Upper lobe of right lung (tissue), 1 donor: ENCODE data around the gene PLA2G12A. TPM values are rescaled to one million over a fixed set of nuclear protein-coding genes. Genes with fewer than 3 reads are reported as not detected.
"Not testable (repeated sequence)": the region's sequence is repeated elsewhere in the genome, so short reads cannot be mapped to it uniquely, and the experiment has no call there.

Source experiments
- ATAC-seq: fragments of 200-7000 bp; cut with Tn5 transposase; one replicate; pipeline ENCODE4 v1.9.1; 2020; ENCODE audit warnings: mild to moderate bottlenecking, moderate library complexity
- DNase-seq: peaks from one replicate; pipeline ENCODE4 v3.0.0-alpha.2; 2020
- H3K27ac ChIP-seq: fragments of 200-600 bp; one replicate; pipeline ENCODE4 v1.8.0; 2022
- H3K27me3 ChIP-seq: fragments of 200-600 bp; one replicate; pipeline ENCODE4 v1.8.0; 2022; ENCODE audit warnings: mild to moderate bottlenecking
- H3K36me3 ChIP-seq: fragments of 200-600 bp; one replicate; pipeline ENCODE4 v1.8.0; 2022
- H3K4me1 ChIP-seq: fragments of 200-600 bp; one replicate; pipeline ENCODE4 v1.8.0; 2022
- H3K4me3 ChIP-seq: fragments of 200-600 bp; one replicate; pipeline ENCODE4 v1.8.0; 2022; ENCODE audit warnings: mild to moderate bottlenecking
- H3K9me3 ChIP-seq: fragments of 200-600 bp; one replicate; pipeline ENCODE4 v1.8.0; 2022
- intact Hi-C: fragments of 100-400 bp; cut with DNase I; formaldehyde crosslinking; loops from one replicate; pipeline ENCODE4 v1.11.0; 2022
- total RNA-seq: library from RNA; stranded (reverse); fragmentation: NEBNext Ultra II Directional; extraction: Animal tissue kit (Norgen Biotek cat#: 25700); gene quantifications from one replicate; pipeline ENCODE4 v1.2.1, GENCODE V29; 2021
- TF ChIP-seq, protein P1 (sequence below): fragments of 200-600 bp; IDR thresholded peaks from one replicate; pipeline ENCODE4 v1.8.0; 2022; ENCODE audit warnings: antibody characterized with exemption
- donor health status: DM: no; HTN: yes; CAD: no; lungs with severe emphysema.

The PLA2G12A gene
- total RNA-seq, 1 donor from 2014 or later, result 45.7 TPM

GRCh38 chr4:109683621-109684253 is 46.1 kb downstream of the PLA2G12A start:
- Histone ChIP-seq H3K9me3 (no peaks in the 10 kb centered on the region), H3K27ac (no peak overlapping the region), H3K4me3 (no peak overlapping the region), H3K36me3 (peaks cover 11% of the 10 kb centered on the region), H3K4me1 (no peaks in the 10 kb centered on the region), H3K27me3 (no peaks in the 10 kb centered on the region)
- TF ChIP-seq, protein P1, sequence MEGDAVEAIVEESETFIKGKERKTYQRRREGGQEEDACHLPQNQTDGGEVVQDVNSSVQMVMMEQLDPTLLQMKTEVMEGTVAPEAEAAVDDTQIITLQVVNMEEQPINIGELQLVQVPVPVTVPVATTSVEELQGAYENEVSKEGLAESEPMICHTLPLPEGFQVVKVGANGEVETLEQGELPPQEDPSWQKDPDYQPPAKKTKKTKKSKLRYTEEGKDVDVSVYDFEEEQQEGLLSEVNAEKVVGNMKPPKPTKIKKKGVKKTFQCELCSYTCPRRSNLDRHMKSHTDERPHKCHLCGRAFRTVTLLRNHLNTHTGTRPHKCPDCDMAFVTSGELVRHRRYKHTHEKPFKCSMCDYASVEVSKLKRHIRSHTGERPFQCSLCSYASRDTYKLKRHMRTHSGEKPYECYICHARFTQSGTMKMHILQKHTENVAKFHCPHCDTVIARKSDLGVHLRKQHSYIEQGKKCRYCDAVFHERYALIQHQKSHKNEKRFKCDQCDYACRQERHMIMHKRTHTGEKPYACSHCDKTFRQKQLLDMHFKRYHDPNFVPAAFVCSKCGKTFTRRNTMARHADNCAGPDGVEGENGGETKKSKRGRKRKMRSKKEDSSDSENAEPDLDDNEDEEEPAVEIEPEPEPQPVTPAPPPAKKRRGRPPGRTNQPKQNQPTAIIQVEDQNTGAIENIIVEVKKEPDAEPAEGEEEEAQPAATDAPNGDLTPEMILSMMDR, result no peak
- intact Hi-C loops, result no loop called here
- ATAC-seq, result no peak
- no peak for DNase-seq

- TF ChIP-seq, protein P1, result no peak
- no peak for ATAC-seq
- no peaks in the 10 kb centered on the region for H3K9me3 ChIP-seq
- no peaks in the 10 kb centered on the region for H3K4me1 ChIP-seq
- no peaks in the 10 kb centered on the region for H3K27me3 ChIP-seq
- intact Hi-C loops, result no loop called here
- H3K36me3 ChIP-seq, result peaks cover 10% of the 10 kb centered on the region
- no peak overlapping the region for H3K4me3 ChIP-seq
- H3K27ac ChIP-seq, result no peak overlapping the region
- no peak for DNase-seq
Measured at GRCh38 chr4:109682875-109683274, 47.0 kb downstream of the PLA2G12A start.

GRCh38 chr4:109678925-109679324 is 50.9 kb downstream of the PLA2G12A start:
- H3K27ac ChIP-seq, intact Hi-C loops, H3K4me3 ChIP-seq, H3K4me1 ChIP-seq, H3K9me3 ChIP-seq, H3K27me3 ChIP-seq, DNase-seq, H3K36me3 ChIP-seq, ATAC-seq: not testable (repeated sequence)

GRCh38 chr4:109678472-109678871 is 51.4 kb downstream of the PLA2G12A start:
- intact Hi-C loops, H3K27ac ChIP-seq, H3K4me3 ChIP-seq, ATAC-seq, H3K36me3 ChIP-seq, DNase-seq, H3K27me3 ChIP-seq, H3K4me1 ChIP-seq, H3K9me3 ChIP-seq: not testable (repeated sequence)

DNA sequence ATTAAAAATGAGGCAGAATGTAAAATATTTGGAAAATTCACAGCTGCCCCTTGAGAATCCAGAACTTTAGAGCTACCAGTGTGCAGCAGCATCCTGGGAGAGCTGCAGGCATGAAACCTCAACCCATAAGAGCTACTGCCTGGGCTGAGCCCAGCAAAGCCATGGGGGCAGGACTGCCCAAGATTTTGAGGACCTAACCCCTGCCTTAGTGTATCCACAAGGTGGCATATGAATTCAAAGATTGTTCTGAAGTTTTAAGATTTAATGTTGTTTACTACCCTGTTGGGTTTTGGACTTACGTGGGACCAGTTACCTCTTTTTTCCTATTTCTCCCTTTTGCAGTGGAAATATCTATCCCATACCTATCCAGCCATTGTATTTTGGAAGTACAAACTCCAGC is 53.0 kb downstream of the PLA2G12A start:
- no peaks in the 10 kb centered on the region for H3K27me3 ChIP-seq
- no peak for DNase-seq
- TF ChIP-seq, protein P1, result no peak
- no peaks in the 10 kb centered on the region for H3K4me1 ChIP-seq
- ATAC-seq, result no peak
- intact Hi-C loops, result no loop called here
- H3K27ac ChIP-seq, result no peak overlapping the region
- no peaks in the 10 kb centered on the region for H3K9me3 ChIP-seq
- no peak overlapping the region for H3K4me3 ChIP-seq
- no peaks in the 10 kb centered on the region for H3K36me3 ChIP-seq

- H3K4me1 ChIP-seq, result no peaks in the 10 kb centered on the region
- TF ChIP-seq, protein P1, result no peak
- intact Hi-C loops, result no loop called here
- H3K4me3 ChIP-seq, result no peak overlapping the region
- DNase-seq, result no peak
- ATAC-seq, result no peak
- no peaks in the 10 kb centered on the region for H3K27me3 ChIP-seq
- no peak overlapping the region for H3K27ac ChIP-seq
- no peaks in the 10 kb centered on the region for H3K36me3 ChIP-seq
- H3K9me3 ChIP-seq, result no peaks in the 10 kb centered on the region
Measured at GRCh38 chr4:109675843-109676242, 54.0 kb downstream of the PLA2G12A start.

DNA sequence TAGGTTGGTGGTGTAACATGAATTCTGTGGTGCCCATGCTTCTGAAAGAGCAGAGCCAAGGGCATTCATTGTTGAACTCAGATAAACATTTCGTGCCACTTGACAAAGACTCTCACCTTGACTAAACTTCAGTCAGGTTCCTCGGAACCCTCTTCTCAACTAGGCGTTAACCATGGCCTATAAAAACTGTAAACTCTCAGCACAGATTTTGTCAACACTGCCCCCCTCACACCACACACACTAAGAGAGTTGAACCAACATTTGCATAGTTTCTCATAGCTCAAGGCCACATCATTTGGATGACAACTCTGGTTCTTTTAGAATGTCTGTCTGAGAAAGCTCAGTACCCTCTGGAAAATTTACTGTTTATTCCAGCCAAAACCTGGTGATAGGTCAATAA is 54.7 kb downstream of the PLA2G12A start:
- Histone ChIP-seq H3K36me3 (no peaks in the 10 kb centered on the region), H3K27ac (no peak overlapping the region), H3K4me1 (no peaks in the 10 kb centered on the region), H3K4me3 (no peak overlapping the region), H3K27me3 (no peaks in the 10 kb centered on the region), H3K9me3 (no peaks in the 10 kb centered on the region)
- DNase-seq (no peak), ATAC-seq (peak; percentile 48)
- intact Hi-C loops, result no loop called here
- TF ChIP-seq, protein P1, result no peak
